Activated naive CD8-positive, alpha-beta T cell treated with anti-CD3 and anti-CD28 coated beads, Interleukin-2, amount 50 U/mL, for 24 hours (primary cell): ENCODE measurements around the gene ZFHX3.

Experiments used
- ATAC-seq: fragments of 150-1000 bp; cut with Tn5 transposase; one replicate; pipeline ENCODE4 v1.10.0; 2021
- DNase-seq: peaks from one replicate; pipeline ENCODE4 v3.0.0; 2021
- H3K27ac Mint-ChIP-seq: one replicate; pipeline ENCODE4 v1.8.0; 2021; ENCODE audit warnings: mild to moderate bottlenecking, mixed read lengths
- H3K27me3 Mint-ChIP-seq: one replicate; pipeline ENCODE4 v1.8.0; 2021; ENCODE audit warnings: mixed read lengths
- H3K36me3 Mint-ChIP-seq: one replicate; pipeline ENCODE4 v1.8.0; 2021; ENCODE audit warnings: low read depth, mixed read lengths
- H3K4me1 Mint-ChIP-seq: one replicate; pipeline ENCODE4 v1.8.0; 2021; ENCODE audit warnings: mixed read lengths
- H3K4me3 Mint-ChIP-seq: one replicate; pipeline ENCODE4 v1.8.0; 2021; ENCODE audit warnings: mild to moderate bottlenecking, moderate library complexity, mixed read lengths
- H3K9me3 Mint-ChIP-seq: one replicate; pipeline ENCODE4 v1.8.0; 2021; ENCODE audit warnings: mixed read lengths

ZFHX3 gene

DNA sequence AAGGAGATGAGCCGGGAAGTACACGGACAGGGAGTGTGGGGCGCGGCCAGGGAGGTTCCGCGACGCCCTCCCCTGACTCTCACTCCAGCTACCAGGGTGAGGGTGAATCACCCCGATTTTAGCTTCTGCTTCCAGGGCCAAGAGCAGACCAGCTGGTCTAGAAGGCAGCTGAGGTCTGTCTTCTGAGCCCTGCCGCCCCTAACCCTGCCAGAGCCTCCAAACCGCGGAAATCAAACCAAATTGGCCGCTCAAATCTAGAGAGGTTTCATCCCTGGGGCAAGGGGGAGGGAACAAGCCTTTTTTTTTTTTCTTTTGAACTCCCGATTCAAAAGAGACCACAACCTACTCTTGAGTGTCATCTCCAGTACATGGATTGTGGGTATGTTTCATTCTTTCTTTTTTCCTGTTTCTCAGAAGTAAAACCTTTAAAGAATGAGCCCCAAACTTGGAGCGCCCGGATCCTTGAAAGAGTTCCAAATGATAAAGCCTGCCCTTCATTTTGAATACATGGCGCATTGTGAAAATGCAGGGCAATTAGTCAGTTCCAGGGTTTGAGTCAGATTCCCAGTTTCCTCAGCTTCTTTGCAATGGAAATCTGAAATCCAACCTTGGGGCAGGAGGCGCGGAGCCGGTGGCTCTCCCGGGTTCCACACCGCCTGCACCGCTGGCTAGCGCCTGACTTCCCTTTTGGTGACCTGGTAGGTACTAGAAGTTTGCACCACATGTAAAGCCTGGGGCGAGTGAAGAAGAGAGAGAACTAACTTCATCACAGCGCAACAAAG is 16.5 kb upstream of the ZFHX3 start:
- H3K27me3 Mint-ChIP-seq = peaks cover 86% of the 10 kb centered on the region
- DNase-seq (no peak), ATAC-seq (peak; percentile 11)
- no peak overlapping the region for H3K27ac Mint-ChIP-seq
- H3K4me1 Mint-ChIP-seq = peaks cover 16% of the 10 kb centered on the region
- no peak overlapping the region for H3K4me3 Mint-ChIP-seq
- no peaks in the 10 kb centered on the region for H3K9me3 Mint-ChIP-seq
- H3K36me3 Mint-ChIP-seq = no peaks in the 10 kb centered on the region

DNA sequence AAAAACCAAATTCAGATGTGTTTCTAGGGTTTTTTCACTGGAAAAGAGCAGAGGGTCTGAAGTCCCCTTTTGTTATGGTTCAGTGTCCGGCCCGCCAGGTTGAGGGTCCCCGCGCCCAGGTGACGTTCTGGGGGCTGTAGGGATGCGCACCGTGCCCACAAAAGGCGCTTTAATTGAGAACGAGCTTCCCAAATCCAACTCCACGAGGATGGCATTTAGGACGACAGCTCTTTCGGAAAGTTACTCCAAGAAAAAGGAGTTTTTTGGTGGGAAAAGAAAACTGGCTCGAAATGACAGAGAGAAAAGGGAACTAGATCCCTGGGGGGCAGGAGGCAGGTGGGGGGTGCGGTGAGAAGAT is 15.9 kb upstream of the ZFHX3 start:
- Mint-ChIP-seq H3K4me3 (no peak overlapping the region), H3K36me3 (no peaks in the 10 kb centered on the region), H3K27ac (no peak overlapping the region), H3K4me1 (peaks cover 21% of the 10 kb centered on the region), H3K27me3 (peaks cover 85% of the 10 kb centered on the region), H3K9me3 (no peaks in the 10 kb centered on the region)
- ATAC-seq (no peak), DNase-seq (no peak)

DNA sequence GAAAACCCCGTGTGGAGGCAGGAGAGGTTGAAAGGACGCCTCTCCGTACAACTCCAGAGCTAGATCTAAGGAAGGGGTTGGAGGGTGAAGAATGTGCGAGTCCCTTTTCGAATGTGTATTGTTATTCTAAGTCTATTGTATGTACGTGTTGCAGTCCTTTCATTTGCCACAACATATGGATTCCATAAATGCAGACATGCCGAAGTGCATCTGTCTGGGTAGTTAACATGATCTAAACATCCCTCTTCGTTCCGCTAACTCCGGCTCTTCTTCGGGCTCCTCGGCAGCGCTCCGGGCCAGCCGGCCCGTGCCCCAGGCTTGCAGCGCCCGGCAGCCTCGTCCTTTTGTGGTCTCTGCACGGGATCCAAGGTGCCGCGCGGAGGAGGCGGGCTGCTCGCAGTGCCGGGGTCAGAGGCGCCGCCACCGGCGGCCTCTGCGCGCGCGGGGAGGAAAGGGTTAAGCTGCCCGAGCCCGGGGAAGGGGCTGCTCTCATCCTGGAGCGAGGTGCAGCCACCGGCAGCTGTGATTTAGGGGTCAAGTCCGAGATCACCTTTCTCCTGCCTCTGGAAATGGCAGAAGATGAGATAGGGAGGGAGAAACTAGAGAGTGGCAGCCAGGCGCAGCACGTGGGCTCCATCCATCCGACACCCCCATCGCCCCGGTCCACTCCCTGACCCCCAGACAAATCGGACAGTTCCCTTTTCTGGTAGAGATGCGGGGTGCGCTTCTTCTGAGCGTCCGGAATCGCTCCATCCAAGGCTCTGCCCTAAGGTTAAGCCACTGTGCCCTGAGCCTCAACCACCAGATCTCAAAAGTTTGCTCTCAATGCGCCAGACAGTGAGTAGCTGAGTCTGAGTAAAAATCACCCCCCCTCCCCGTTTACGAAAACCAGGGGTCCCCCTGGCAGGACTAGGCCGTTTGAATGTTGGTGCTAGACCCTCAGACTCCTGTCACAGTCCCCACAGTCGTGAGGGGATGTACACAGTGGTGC is 15.1 kb upstream of the ZFHX3 start:
- peaks cover 21% of the 10 kb centered on the region for H3K4me1 Mint-ChIP-seq
- H3K9me3 Mint-ChIP-seq = no peaks in the 10 kb centered on the region
- ATAC-seq (no peak), DNase-seq (no peak)
- H3K36me3 Mint-ChIP-seq = no peaks in the 10 kb centered on the region
- no peak overlapping the region for H3K27ac Mint-ChIP-seq
- no peak overlapping the region for H3K4me3 Mint-ChIP-seq
- H3K27me3 Mint-ChIP-seq = peaks cover 79% of the 10 kb centered on the region

DNA sequence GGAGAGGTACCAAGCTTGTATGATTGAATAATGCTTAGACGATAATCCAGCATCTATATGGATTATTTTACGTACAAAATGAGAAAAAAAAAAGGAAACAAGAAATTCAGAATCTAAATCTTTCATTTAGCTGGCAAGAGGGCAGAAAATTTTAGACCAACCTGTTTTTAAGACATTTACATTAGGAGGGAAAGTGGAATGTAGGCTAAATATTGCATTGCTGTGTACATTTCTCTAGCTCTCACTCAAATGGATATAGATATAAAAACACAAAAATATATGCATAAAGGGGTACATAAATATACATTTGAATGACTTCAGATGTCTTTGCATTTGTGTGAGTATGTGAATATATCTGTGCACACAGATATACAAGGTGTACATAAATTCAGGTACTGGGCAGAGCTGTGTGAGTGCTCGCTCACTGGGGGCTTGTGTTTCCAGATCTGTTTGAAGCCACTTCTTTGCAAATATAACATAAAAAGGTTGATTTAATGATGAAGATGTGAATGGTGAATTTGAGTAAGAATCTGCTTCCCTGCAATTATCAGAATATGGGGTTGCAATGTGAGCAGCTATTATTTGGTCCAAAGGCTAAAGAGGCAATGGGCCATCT is 14.2 kb upstream of the ZFHX3 start:
- Mint-ChIP-seq H3K4me3 (no peak overlapping the region), H3K36me3 (no peaks in the 10 kb centered on the region), H3K9me3 (no peaks in the 10 kb centered on the region), H3K27ac (no peak overlapping the region), H3K4me1 (peaks cover 23% of the 10 kb centered on the region), H3K27me3 (peaks cover 73% of the 10 kb centered on the region)
- DNase-seq = no peak
- no peak for ATAC-seq

DNA sequence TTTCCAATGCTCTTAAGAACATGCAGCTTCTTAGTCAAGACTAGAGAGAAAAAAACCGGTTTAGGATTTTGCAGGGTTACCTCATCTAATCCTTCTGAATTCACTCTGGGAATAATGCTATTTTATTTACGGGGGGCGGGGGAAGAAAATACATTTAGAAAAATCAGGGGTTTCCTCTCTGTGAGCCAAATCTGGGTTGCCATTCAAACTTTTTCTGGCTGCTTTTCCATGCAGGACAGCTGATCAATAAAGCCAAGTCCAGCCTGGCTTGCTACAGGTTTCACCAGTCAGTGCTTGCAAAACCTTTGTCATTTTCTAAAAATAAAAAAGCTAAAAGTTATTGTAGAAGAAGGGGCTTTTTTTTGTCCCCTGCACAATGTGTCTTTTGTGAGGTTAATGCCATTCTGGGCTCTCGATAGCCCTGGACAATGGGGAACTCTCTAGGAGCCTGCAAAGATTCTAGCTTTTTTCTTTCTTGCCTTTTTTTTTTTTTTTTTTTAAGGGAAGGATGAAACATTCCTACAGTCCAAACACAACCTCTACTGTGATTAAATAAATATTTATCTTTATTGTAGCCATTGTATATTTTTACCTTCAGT is 13.1 kb upstream of the ZFHX3 start:
- peaks cover 24% of the 10 kb centered on the region for H3K4me1 Mint-ChIP-seq
- no peak overlapping the region for H3K27ac Mint-ChIP-seq
- no peaks in the 10 kb centered on the region for H3K9me3 Mint-ChIP-seq
- H3K36me3 Mint-ChIP-seq = no peaks in the 10 kb centered on the region
- DNase-seq = no peak
- peaks cover 82% of the 10 kb centered on the region for H3K27me3 Mint-ChIP-seq
- ATAC-seq = no peak
- no peak overlapping the region for H3K4me3 Mint-ChIP-seq

DNA sequence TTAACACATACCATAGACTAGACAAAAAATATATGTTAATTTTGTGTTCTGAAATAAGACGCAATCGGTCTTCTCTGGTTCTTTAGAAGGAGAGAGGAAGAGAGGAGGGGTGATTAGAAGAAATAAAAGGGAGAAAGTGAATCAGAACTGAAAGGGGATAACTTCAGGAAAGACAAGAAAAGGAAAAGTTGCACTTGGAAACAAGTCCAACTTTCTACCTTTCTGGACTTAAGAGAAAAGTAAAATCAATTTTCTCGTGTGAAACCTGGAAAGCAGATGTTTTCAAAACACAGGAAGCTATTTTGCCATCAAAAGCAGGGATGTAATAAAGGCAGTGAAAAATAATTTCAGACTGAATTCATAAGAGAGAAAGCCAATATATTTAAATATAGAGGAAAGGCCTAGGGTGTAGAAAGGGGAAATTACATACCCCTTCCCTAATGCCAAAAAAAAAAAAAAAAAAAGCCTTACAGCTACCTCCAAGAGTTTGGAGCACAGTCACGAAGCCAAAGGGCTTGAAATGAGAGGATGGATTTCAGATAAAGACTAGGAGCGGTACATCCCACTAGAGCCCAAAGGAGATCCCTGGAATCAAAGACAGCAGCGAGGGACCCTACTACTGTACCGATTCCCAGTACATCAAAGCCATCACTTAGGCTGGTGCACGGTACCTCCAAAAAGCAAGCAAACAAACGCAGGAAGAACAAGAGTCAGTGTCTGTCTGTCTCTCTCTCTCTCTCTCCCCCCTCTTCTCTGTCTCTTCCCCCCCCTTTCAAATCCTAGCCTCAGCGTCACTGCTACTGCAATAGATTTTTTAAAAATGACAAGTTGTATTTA is 12.1 kb upstream of the ZFHX3 start:
- ATAC-seq (no peak), DNase-seq (no peak)
- Mint-ChIP-seq H3K4me1 (peaks cover 26% of the 10 kb centered on the region), H3K4me3 (peak overlapping the region; percentile 77), H3K9me3 (no peaks in the 10 kb centered on the region), H3K27me3 (peaks cover 82% of the 10 kb centered on the region), H3K36me3 (no peaks in the 10 kb centered on the region), H3K27ac (no peak overlapping the region)

DNA sequence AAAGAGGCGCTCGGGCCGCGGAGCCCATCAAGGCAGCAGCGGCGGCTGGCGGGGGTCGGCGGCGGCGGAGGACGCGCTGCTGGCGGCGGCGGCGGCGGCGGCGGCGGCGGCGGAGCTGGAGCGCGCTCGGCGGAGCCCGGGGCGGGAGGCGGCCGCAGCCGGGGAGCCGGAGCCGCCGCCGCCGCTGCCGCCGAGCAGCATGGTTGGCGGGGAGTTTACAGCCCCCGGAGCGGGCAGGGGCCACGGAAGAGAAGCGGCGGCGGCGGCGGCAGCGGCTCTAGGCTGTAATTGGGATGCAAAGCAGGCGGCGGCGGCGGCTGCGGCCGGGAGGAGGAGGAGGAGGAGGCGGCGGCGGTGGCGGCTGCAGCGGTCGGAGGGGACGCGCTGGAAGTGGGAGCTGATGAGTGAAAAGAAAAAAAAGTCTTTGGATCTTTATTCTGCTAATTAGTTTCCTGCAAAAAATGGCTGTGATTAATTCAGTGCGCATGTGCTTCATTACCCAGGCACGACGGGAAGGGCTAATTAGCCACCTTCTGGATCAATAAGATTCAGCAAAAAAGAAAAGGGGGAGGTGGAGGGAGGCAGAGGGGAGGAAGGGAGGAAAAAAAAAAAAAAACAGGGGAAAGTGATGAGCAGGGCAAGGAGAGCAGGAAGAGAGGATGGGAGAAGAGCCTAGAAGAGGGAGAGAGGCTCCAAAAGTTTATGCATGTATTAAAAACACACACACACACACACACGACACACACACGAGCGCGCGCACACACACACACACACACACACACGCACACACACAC is 10.9 kb upstream of the ZFHX3 start:
- no peaks in the 10 kb centered on the region for H3K9me3 Mint-ChIP-seq
- ATAC-seq (no peak), DNase-seq (peak; percentile 34)
- no peak overlapping the region for H3K27ac Mint-ChIP-seq
- peaks cover 76% of the 10 kb centered on the region for H3K27me3 Mint-ChIP-seq
- no peaks in the 10 kb centered on the region for H3K36me3 Mint-ChIP-seq
- H3K4me1 Mint-ChIP-seq = peaks cover 25% of the 10 kb centered on the region
- H3K4me3 Mint-ChIP-seq = peak overlapping the region; percentile 77

DNA sequence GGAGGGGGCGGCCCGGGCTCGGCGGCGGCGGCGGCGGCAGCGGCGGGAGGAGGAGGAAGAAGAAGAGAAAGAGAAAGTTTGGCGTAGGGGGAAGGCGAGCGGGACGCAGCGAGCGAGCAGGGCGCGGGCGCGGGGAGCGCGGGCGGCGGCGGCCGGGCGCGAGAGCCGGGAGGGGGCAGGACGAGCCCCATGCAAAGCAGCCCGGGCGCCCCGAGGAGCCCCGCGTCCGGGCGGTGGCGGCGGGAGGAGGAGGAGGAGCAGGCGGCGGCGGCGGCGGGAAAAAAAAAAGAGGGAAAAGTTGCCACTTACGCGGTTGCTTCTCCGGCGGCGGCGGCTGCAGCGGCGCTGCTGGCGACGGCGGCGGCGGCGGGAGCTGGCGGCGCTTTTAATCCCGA is 10.3 kb upstream of the ZFHX3 start:
- peak; percentile 63 for ATAC-seq

DNA sequence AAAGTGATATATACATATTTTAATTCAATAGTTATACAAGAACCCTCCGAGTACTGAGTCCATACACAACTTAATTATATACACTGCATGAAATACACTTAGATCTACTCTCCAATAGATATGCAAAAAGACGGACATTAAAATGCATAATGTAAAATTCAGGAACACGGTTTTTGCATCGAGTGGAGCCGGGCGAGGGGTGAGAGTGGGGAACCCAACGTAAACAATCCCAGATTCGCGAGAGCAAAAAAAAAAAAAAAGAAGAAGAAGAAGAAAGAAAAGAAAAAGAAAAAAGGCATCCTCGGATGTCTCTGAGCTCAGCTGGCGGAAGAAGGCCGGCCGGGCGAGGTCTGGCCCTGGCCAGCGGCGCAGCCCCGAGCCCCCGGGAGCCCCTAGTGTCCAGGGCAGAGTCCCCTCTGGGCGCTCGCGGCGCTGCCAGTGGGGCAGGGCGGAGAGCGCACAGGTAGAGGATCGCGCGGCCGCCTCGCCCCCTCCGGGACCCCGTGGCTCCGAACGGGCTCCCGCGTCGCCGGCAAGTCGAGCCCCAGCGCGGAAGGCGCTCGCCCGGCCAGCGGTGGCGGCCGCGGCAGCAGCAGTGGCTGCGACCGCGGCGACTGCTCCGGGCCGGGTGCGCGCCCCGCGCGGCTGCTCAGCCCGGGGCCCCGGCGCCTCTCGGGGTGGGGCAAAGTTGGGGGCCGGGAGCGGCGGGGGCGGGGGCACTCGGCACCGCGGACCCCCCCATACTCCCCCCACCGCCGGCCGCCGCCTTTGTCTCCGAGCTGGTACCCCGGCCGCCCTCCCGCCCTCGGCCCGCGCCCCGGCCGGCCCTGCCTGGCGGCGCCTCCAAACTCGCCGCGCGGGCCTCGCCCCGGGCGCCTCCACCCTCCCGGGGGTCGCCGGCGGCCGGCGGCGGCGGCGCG is 9.6 kb upstream of the ZFHX3 start:
- peak overlapping the region; percentile 76 for H3K4me3 Mint-ChIP-seq
- DNase-seq (no peak), ATAC-seq (peak; percentile 41)
- no peaks in the 10 kb centered on the region for H3K9me3 Mint-ChIP-seq
- no peaks in the 10 kb centered on the region for H3K36me3 Mint-ChIP-seq
- peaks cover 23% of the 10 kb centered on the region for H3K4me1 Mint-ChIP-seq
- no peak overlapping the region for H3K27ac Mint-ChIP-seq
- H3K27me3 Mint-ChIP-seq = peaks cover 65% of the 10 kb centered on the region

More for the DNA sequence above, 10.3 kb upstream of the ZFHX3 start:
- Mint-ChIP-seq H3K36me3 (no peaks in the 10 kb centered on the region), H3K27ac (no peak overlapping the region), H3K27me3 (peaks cover 70% of the 10 kb centered on the region), H3K4me1 (peaks cover 24% of the 10 kb centered on the region), H3K9me3 (no peaks in the 10 kb centered on the region), H3K4me3 (peak overlapping the region; percentile 36)
- peak; percentile 45 for DNase-seq

DNA sequence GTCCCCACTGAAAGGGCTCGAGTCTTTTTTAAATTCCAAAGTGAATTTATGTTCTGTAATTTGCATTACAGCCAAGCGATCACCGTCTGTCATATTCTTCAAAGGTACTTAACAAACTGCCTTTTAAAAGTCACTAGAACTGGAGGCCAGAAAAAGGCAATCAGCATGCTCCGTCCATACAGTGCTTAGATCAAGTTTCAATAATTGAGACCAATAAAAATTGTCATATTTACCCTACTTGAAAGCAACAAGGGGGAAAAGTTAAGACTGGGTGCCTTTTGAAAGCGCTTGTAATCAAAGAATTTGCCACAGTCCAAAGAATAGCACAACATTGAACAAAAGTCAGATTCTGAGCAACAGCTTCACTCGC is 9.0 kb upstream of the ZFHX3 start:
- Mint-ChIP-seq H3K36me3 (no peaks in the 10 kb centered on the region), H3K4me3 (peak overlapping the region; percentile 76), H3K4me1 (peaks cover 21% of the 10 kb centered on the region), H3K27ac (no peak overlapping the region), H3K9me3 (no peaks in the 10 kb centered on the region), H3K27me3 (peaks cover 58% of the 10 kb centered on the region)
- DNase-seq (no peak), ATAC-seq (no peak)

DNA sequence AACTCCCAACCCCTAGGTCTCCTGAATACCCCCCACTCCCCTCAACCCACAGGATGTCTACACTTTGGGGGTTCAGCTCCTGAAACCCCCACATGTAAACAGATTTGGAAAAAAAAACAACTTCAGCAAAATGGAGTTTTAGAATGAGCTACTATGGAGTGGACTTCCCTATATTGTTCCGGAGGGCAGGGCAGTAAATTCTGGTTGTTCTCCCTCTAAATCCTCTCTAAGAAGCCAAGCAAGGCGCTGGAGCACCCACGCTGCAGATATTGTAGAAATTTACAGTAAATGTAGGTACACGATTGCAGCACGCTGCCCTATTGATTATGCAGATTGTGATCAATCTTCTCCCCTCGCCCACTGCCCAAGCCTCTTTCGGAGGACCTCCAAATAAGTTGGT is 8.5 kb upstream of the ZFHX3 start:
- H3K27me3 Mint-ChIP-seq = peaks cover 55% of the 10 kb centered on the region
- ATAC-seq (no peak), DNase-seq (no peak)
- no peaks in the 10 kb centered on the region for H3K36me3 Mint-ChIP-seq
- no peak overlapping the region for H3K27ac Mint-ChIP-seq
- H3K4me3 Mint-ChIP-seq = no peak overlapping the region
- peaks cover 21% of the 10 kb centered on the region for H3K4me1 Mint-ChIP-seq
- no peaks in the 10 kb centered on the region for H3K9me3 Mint-ChIP-seq

DNA sequence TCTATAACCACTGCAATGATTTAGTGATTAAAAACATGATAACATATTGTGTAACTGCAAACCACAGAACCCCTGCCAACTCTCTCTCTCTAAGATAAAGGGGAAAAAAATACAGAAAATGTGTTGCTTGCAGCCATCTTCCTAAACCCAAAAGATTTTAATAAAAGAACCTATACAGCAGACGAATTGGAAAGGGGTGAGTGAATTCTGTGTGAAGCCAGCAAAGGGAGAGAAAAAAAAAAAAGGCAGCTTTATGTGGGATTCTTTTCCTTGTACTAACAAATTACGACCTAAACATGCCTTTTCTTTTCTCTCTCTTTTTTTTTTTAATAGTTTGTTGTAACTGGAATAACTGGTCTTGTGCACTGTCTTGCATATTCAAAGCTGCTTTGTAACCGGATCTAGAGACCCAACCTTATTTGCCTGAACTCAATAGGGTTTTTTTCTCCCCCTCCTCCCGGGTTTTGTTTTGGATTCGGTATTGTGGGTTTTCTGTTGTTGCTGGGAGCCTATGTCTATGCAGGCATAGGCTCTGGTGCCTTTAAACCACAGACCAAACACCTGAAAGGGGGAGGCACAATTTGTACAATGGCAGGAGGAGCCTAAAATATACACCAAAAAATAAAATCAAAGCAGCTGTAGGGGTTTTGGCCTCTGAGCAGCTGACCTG is 7.0 kb upstream of the ZFHX3 start:
- no peak overlapping the region for H3K27ac Mint-ChIP-seq
- H3K9me3 Mint-ChIP-seq = no peaks in the 10 kb centered on the region
- ATAC-seq (no peak), DNase-seq (no peak)
- H3K27me3 Mint-ChIP-seq = peaks cover 41% of the 10 kb centered on the region
- H3K36me3 Mint-ChIP-seq = no peaks in the 10 kb centered on the region
- H3K4me1 Mint-ChIP-seq = peaks cover 21% of the 10 kb centered on the region
- H3K4me3 Mint-ChIP-seq = no peak overlapping the region
